ENCODE data around the gene PIEZO2. TPM values are rescaled to one million over a fixed set of nuclear protein-coding genes. Genes with fewer than 3 reads are reported as not detected.

Gene PIEZO2
- total and polyA plus RNA-seq, 2 donors (not counting 1 experiment from before 2014, with no cell fraction given): not detected

DNA sequence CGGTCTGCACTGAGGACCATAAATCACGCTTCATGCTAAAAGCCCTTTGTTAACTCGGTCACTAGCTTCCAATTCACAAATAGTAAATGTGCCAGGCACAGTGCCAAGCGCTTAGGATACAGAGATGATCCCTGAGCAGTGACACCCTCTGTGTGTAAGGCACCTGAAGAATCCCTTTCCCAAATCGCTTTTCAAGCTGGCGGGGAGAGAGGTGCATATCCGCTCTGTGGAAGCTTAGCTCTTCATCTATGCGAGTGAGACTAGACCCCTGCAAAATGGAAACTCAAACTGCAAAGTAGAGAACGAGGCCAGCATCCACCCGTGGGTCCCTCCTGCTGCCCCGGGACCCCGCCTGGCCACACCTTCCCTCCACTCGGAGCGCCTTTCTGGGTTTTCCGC lies 2.4 kb downstream of the PIEZO2 start:
- Histone ChIP-seq H3K27ac (ENCODE audit: low read length in 2 of 2) (no peak overlapping the region), H3K9me3 (ENCODE audit: control extremely low read depth in 1 of 3, control insufficient read depth in 2 of 3, insufficient read depth in 1 of 3, low read length in 2 of 3) (peaks cover 0 to 9% (median 0%) of the 10 kb centered on the region in 3 donors), H3K9ac (ENCODE audit: low read length) (no peak overlapping the region), H2AFZ (ENCODE audit: insufficient read depth, low read depth, low read length, poor library complexity, severe bottlenecking) (no peak overlapping the region), H3K4me3 (ENCODE audit: control extremely low read depth in 1 of 5, extremely low read depth in 1 of 5, insufficient read depth in 1 of 5, low read depth in 2 of 5, low read length in 4 of 5) (no peak overlapping the region), H3K4me1 (ENCODE audit: control insufficient read depth in 2 of 2, insufficient read depth in 2 of 2, low read length in 2 of 2) (no peaks in the 10 kb centered on the region), H3K79me2 (ENCODE audit: control insufficient read depth, insufficient read depth, low read length) (no peaks in the 10 kb centered on the region), H3K36me3 (replicated peaks in 1 of 2; ENCODE audit: control extremely low read depth in 1 of 2, control insufficient read depth in 1 of 2, extremely low read depth in 1 of 2, insufficient read depth in 2 of 2, low read length in 1 of 2) (no peaks in the 10 kb centered on the region), H4K20me1 (ENCODE audit: control insufficient read depth, insufficient read depth, low read length, poor library complexity, severe bottlenecking) (no peaks in the 10 kb centered on the region), H3K4me2 (replicated peaks; ENCODE audit: low read depth, low read length, poor library complexity, severe bottlenecking) (no peak overlapping the region), H3K27me3 (replicated peaks in 1 of 4; ENCODE audit: control extremely low read depth in 1 of 4, control insufficient read depth in 3 of 4, insufficient read depth in 4 of 4, low read length in 3 of 4) (peaks cover 0 to 29% (median 0%) of the 10 kb centered on the region in 4 experiments)
- no peaks in the 10 kb centered on the region for H3K9me3 Mint-ChIP-seq (ENCODE audit: insufficient read depth)
- no peak overlapping the region for H3K4me3 Mint-ChIP-seq
- 52% methylated on average over 14 of the region's 15 CpGs for WGBS (ENCODE audit: insufficient coverage)
- peaks cover 33% of the 10 kb centered on the region for H3K27me3 Mint-ChIP-seq
- peaks cover 3% of the 10 kb centered on the region for H3K4me1 Mint-ChIP-seq
- no peak for DNase-seq
- CTCF ChIA-PET: no interaction called here
- intact Hi-C loops (cut with micrococcal nuclease): no loop called here
- TF ChIP-seq, protein P1, sequence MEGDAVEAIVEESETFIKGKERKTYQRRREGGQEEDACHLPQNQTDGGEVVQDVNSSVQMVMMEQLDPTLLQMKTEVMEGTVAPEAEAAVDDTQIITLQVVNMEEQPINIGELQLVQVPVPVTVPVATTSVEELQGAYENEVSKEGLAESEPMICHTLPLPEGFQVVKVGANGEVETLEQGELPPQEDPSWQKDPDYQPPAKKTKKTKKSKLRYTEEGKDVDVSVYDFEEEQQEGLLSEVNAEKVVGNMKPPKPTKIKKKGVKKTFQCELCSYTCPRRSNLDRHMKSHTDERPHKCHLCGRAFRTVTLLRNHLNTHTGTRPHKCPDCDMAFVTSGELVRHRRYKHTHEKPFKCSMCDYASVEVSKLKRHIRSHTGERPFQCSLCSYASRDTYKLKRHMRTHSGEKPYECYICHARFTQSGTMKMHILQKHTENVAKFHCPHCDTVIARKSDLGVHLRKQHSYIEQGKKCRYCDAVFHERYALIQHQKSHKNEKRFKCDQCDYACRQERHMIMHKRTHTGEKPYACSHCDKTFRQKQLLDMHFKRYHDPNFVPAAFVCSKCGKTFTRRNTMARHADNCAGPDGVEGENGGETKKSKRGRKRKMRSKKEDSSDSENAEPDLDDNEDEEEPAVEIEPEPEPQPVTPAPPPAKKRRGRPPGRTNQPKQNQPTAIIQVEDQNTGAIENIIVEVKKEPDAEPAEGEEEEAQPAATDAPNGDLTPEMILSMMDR (IDR thresholded peaks at IDR 0.05): no peak
- TF ChIP-seq EZH2 (IDR thresholded peaks at IDR 0.05; ENCODE audit: borderline replicate concordance, insufficient read depth, low read depth, low read length, poor library complexity, severe bottlenecking): no peak
- ATAC-seq (ENCODE audit: low read depth): no peak
- POLR2A ChIA-PET: no interaction called here
- no peak overlapping the region for H3K27ac Mint-ChIP-seq

DNA sequence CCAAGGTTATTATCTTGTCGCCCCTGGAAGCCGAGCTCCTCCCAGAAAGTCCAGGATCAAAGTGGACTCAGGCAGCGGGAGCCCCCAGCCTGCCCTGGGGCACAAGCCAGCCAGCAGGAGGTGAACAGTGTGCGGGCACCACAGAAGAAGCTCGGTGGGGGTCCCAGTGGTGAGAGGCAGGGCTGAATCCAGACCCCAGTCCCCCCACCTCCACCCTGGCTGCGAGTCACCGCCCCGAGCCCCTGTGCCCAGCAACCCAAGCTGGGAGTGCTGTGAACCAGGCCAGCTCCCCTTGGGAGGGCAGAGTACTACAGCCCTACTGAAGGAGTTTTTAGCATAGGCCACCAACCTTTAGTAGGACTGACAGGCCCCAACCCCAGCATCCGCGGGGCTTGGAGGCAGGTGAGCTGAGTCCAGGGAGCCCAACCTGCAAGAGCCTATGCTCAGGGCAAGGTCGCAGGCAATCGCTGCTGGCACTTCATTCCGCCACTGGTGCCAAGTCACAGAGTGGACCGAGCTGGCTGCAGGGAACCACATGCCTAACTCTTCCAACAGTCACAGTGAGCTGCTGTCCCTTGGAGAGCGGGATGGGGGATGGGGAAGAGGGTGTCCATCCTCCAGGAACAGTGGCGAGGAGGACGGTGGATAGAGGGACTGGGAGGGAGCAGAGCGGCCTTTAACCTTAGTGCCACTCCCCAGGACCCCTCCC lies 3.0 kb downstream of the PIEZO2 start:
- 82% methylated on average over 13 of the region's 18 CpGs for WGBS (ENCODE audit: insufficient coverage)
- Histone ChIP-seq H3K79me2 (ENCODE audit: control insufficient read depth, insufficient read depth, low read length) (no peaks in the 10 kb centered on the region), H3K36me3 (replicated peaks in 1 of 2; ENCODE audit: control extremely low read depth in 1 of 2, control insufficient read depth in 1 of 2, extremely low read depth in 1 of 2, insufficient read depth in 2 of 2, low read length in 1 of 2) (no peaks in the 10 kb centered on the region), H3K27me3 (replicated peaks in 1 of 4; ENCODE audit: control extremely low read depth in 1 of 4, control insufficient read depth in 3 of 4, insufficient read depth in 4 of 4, low read length in 3 of 4) (peaks cover 0 to 29% (median 0%) of the 10 kb centered on the region in 4 experiments), H3K27ac (ENCODE audit: low read length in 2 of 2) (no peak overlapping the region), H3K4me1 (ENCODE audit: control insufficient read depth in 2 of 2, insufficient read depth in 2 of 2, low read length in 2 of 2) (no peaks in the 10 kb centered on the region), H3K9ac (ENCODE audit: low read length) (no peak overlapping the region), H3K4me2 (replicated peaks; ENCODE audit: low read depth, low read length, poor library complexity, severe bottlenecking) (no peak overlapping the region), H3K4me3 (ENCODE audit: control extremely low read depth in 1 of 5, extremely low read depth in 1 of 5, insufficient read depth in 1 of 5, low read depth in 2 of 5, low read length in 4 of 5) (no peak overlapping the region), H2AFZ (ENCODE audit: insufficient read depth, low read depth, low read length, poor library complexity, severe bottlenecking) (no peak overlapping the region), H4K20me1 (ENCODE audit: control insufficient read depth, insufficient read depth, low read length, poor library complexity, severe bottlenecking) (no peaks in the 10 kb centered on the region), H3K9me3 (ENCODE audit: control extremely low read depth in 1 of 3, control insufficient read depth in 2 of 3, insufficient read depth in 1 of 3, low read length in 2 of 3) (peaks cover 0 to 9% (median 0%) of the 10 kb centered on the region in 3 donors)
- Mint-ChIP-seq H3K4me1 (peaks cover 3% of the 10 kb centered on the region), H3K4me3 (no peak overlapping the region), H3K9me3 (ENCODE audit: insufficient read depth) (no peaks in the 10 kb centered on the region), H3K27ac (no peak overlapping the region), H3K27me3 (peaks cover 29% of the 10 kb centered on the region)
- DNase-seq: no peak
- intact Hi-C loops (cut with micrococcal nuclease): no loop called here
- CTCF ChIA-PET: no interaction called here
- POLR2A ChIA-PET: no interaction called here
- no peak for TF ChIP-seq EZH2 (IDR thresholded peaks at IDR 0.05; ENCODE audit: borderline replicate concordance, insufficient read depth, low read depth, low read length, poor library complexity, severe bottlenecking)
- TF ChIP-seq, protein P1 (IDR thresholded peaks at IDR 0.05): no peak
- no peak for ATAC-seq (ENCODE audit: low read depth)

All from B cell (primary cell).